ENCODE results near the gene STIP1. TPM values are rescaled to one million over a fixed set of nuclear protein-coding genes. Genes with fewer than 3 reads are reported as not detected.

STIP1 gene
- total RNA-seq, 1 donor from 2014 or later = 200 TPM

GRCh38 chr11:64165842-64166635, 19.9 kb upstream of the STIP1 start, which contains the start of gene MACROD1:
Gene MACROD1, minus strand, starts transcription at chr11:64166113. Its CDS starts 119 bp downstream, at chr11:64165994.
- H3K27ac Mint-ChIP-seq (ENCODE audit: unreplicated experiment) = no peak within 1 kb of the TSS
- peak within 1 kb of the TSS; percentile 83 for H3K4me2 ChIP-seq (ENCODE audit: low read length)
- peak within 1 kb of the TSS; percentile 83 for H3K4me3 Mint-ChIP-seq (ENCODE audit: unreplicated experiment)
- DNase-seq (ENCODE audit: low read depth) (peak; percentile 44), FAIRE-seq (no peak)
- no peaks in the 10 kb centered on the region for H3K4me1 Mint-ChIP-seq (ENCODE audit: low read depth, unreplicated experiment)
- peak within 1 kb of the TSS; percentile 74 for H3K9ac ChIP-seq (ENCODE audit: low read length)
- peak within 1 kb of the TSS; percentile 92 for H2AFZ ChIP-seq (ENCODE audit: low read depth, low read length)
- TF ChIP-seq CTCF (IDR thresholded peaks at IDR 0.05; ENCODE audit: insufficient read depth, low read depth, low read length) = no peak
- TF ChIP-seq EZH2 (IDR thresholded peaks at IDR 0.05; ENCODE audit: insufficient read depth, low read length) = no peak
- H3K27ac ChIP-seq (ENCODE audit: low read depth, low read length) = no peak within 1 kb of the TSS
- no peaks in the 10 kb centered on the region for H3K4me1 ChIP-seq (ENCODE audit: insufficient read depth, low read length)
- no peaks in the 10 kb centered on the region for H3K36me3 ChIP-seq (ENCODE audit: insufficient read depth, low read length)
- H3K4me3 ChIP-seq (ENCODE audit: insufficient read depth, low read depth, low read length) = peak within 1 kb of the TSS; percentile 67
- no peaks in the 10 kb centered on the region for H3K36me3 Mint-ChIP-seq (ENCODE audit: low read depth, unreplicated experiment)
- peaks cover 7% of the 10 kb centered on the region for H3K27me3 Mint-ChIP-seq (ENCODE audit: low read depth, unreplicated experiment)
- H3K9me3 ChIP-seq (ENCODE audit: insufficient read depth, low read depth, low read length) = no peaks in the 10 kb centered on the region
- H3K9me3 Mint-ChIP-seq (ENCODE audit: unreplicated experiment) = no peaks in the 10 kb centered on the region
- no peaks in the 10 kb centered on the region for H4K20me1 ChIP-seq (ENCODE audit: insufficient read depth, low read length)
- H3K79me2 ChIP-seq (ENCODE audit: insufficient read depth, low read length) = no peaks in the 10 kb centered on the region
- no peaks in the 10 kb centered on the region for H3K27me3 ChIP-seq (ENCODE audit: insufficient read depth, low read length)

DNA sequence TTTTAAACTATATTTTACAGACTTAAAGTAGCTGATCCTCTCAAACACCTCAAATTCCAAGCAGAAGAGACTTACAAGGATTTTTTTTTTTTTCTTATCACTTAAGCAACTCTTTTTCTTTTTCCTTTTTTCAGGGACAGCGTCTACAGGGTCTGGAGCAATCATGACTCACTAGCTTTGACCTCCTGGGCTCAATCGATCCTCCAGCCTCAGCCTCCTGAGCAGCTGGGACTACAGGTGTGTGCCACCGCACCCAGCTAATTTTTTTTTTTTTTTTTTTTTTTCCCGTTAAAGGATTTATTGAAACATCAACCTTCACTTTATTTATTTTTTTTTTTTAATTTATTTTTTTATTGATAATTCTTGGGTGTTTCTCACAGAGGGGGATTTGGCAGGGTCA, 15.6 kb upstream of the STIP1 start:
- FAIRE-seq (no peak), DNase-seq (ENCODE audit: low read depth) (no peak)
- Histone ChIP-seq H3K9ac (ENCODE audit: low read length) (no peak overlapping the region), H2AFZ (ENCODE audit: low read depth, low read length) (no peak overlapping the region), H3K27me3 (ENCODE audit: insufficient read depth, low read length) (no peaks in the 10 kb centered on the region), H3K27ac (ENCODE audit: low read depth, low read length) (no peak overlapping the region), H4K20me1 (ENCODE audit: insufficient read depth, low read length) (no peaks in the 10 kb centered on the region), H3K36me3 (ENCODE audit: insufficient read depth, low read length) (no peaks in the 10 kb centered on the region), H3K4me2 (ENCODE audit: low read length) (no peak overlapping the region), H3K79me2 (ENCODE audit: insufficient read depth, low read length) (no peaks in the 10 kb centered on the region), H3K9me3 (ENCODE audit: insufficient read depth, low read depth, low read length) (peaks cover 3% of the 10 kb centered on the region), H3K4me1 (ENCODE audit: insufficient read depth, low read length) (no peaks in the 10 kb centered on the region), H3K4me3 (ENCODE audit: insufficient read depth, low read depth, low read length) (no peak overlapping the region)
- no peak overlapping the region for H3K27ac Mint-ChIP-seq (ENCODE audit: unreplicated experiment)
- H3K36me3 Mint-ChIP-seq (ENCODE audit: low read depth, unreplicated experiment) = peaks cover 2% of the 10 kb centered on the region
- H3K4me3 Mint-ChIP-seq (ENCODE audit: unreplicated experiment) = no peak overlapping the region
- peaks cover 8% of the 10 kb centered on the region for H3K9me3 Mint-ChIP-seq (ENCODE audit: unreplicated experiment)
- no peaks in the 10 kb centered on the region for H3K4me1 Mint-ChIP-seq (ENCODE audit: low read depth, unreplicated experiment)
- H3K27me3 Mint-ChIP-seq (ENCODE audit: low read depth, unreplicated experiment) = peaks cover 4% of the 10 kb centered on the region
- no peak for TF ChIP-seq CTCF (IDR thresholded peaks at IDR 0.05; ENCODE audit: insufficient read depth, low read depth, low read length)

Measured in astrocyte (in vitro differentiated cells and primary cell).